GM10266 (cell line): ENCODE measurements around the gene NIT2.

Experiments
- DNase-seq: peaks from one replicate; pipeline ENCODE4 v3.0.0; 2012; ENCODE audit errors: extremely low spot score
- CTCF ChIP-seq: IDR thresholded peaks from 2 replicates; pipeline ENCODE4 v1.5.1; 2012; ENCODE audit warnings: mild to moderate bottlenecking, low read depth; ENCODE audit not compliant: control insufficient read depth, insufficient read depth; ENCODE audit errors: missing control alignments

Gene NIT2

GRCh38 chr3:100402891-100403290 is 68.3 kb downstream of the NIT2 start:
- TF ChIP-seq CTCF: no peak
- DNase-seq: no peak

- no peak for DNase-seq
- no peak for TF ChIP-seq CTCF
Measured at GRCh38 chr3:100403362-100404249, 69.0 kb downstream of the NIT2 start.

DNA sequence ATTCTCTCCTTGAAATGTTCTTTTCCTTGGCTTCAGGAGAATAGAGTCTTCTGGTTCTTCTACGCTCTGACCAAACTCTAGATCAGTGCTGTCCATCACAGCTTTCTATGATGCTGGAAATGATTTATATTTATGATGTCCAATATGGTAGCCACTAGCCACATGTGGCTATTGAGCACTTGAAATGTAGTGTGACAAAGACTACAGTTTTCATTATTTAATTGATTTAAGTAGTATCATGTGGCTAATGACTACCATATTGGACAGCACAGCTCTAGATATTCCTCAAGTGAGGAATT is 69.6 kb downstream of the NIT2 start:
- DNase-seq: no peak

GRCh38 chr3:100407164-100407563 is 72.6 kb downstream of the NIT2 start:
- DNase-seq: no peak
- TF ChIP-seq CTCF: no peak

More for the DNA sequence above, 69.6 kb downstream of the NIT2 start:
- TF ChIP-seq CTCF: no peak

GRCh38 chr3:100407977-100408532 is 73.5 kb downstream of the NIT2 start:
- DNase-seq: no peak
- no peak for TF ChIP-seq CTCF
